ENCODE data around the gene CCDC73. TPM values are rescaled to one million over a fixed set of nuclear protein-coding genes. Genes with fewer than 3 reads are reported as not detected.
A peak's percentile ranks its signal among the peaks of the same experiment; 100 is the strongest.

CCDC73 gene
- total and polyA plus RNA-seq, 11 donors: 0.01 TPM; not detected in 10

DNA sequence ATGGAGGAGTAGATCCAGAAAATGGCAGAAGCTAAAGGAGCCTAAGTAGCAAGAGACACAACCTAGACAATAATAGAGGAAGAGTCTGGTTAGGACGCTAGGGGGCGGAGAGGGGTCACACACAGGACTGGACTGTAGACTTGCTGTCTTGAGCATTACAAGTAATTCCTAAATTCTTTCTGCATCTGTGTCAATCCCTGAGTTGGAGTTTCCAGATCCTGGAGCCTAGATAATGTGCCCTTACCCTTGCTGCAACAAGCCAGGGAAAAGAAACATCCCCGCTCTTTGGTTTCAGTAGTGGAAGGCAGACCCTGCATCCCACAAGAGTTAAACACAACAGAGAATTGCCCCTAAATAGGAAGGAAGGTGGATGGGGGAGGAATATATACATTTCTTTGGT is 14.9 kb upstream of the CCDC73 start:
- H3K4me3 ChIP-seq: no peak overlapping the region
- no peaks in the 10 kb centered on the region for H3K9me3 ChIP-seq
- H3K27ac ChIP-seq: no peak overlapping the region
- ATAC-seq (peak in 3 of 4 donors; percentile 74 to 82 (median 78)), DNase-seq (peak in 4 of 5 donors; percentile 50 to 62 (median 54))
- TF ChIP-seq POLR2A (IDR thresholded peaks at IDR 0.05) (no peak), CTCF (IDR thresholded peaks at IDR 0.05) (peak; percentile 50 to 75 (median 64))
- 22 to 24% (median 23%) methylated on average over 3 of the region's 3 CpGs for WGBS, 4 donors
- no peaks in the 10 kb centered on the region for H3K36me3 ChIP-seq
- H3K4me1 ChIP-seq: no peaks in the 10 kb centered on the region
- intact Hi-C loops (cut with DNase I): loop anchor here in 5 of 10 donors (2.0 to 10.0 kb wide), 3 partner anchors 255 to 258 kb away; no protein-coding TSS in a partner anchor
- H3K27me3 ChIP-seq: peaks cover 0 to 2% (median 0%) of the 10 kb centered on the region in 9 donors

DNA sequence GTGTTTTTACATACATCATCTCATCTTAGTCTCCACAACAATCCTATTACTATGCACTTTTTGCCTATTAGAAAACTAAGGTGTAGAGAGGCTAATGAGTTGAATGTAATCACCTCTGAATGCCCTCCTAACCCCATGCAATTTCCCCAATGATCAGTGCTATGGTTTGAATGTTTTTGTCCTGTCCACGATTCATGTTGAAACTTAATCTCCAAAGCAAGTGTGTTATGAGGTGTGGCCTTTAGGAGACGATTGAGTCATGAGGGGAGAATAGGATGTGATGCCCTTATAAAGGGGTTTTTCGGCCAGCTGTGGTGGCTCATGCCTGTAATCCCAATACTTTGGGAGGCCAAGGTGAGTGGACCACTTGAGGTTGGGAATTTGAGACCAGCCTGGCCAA is 2.0 kb upstream of the CCDC73 start:
- no peak for TF ChIP-seq POLR2A (IDR thresholded peaks at IDR 0.05)
- TF ChIP-seq CTCF (IDR thresholded peaks at IDR 0.05): no peak
- no peaks in the 10 kb centered on the region for H3K36me3 ChIP-seq
- 77 to 86% (median 82%) methylated on average over 3 of the region's 3 CpGs for WGBS, 4 donors

GRCh38 chr11:32792948-32793475 is 1.4 kb downstream of the CCDC73 start:
- H3K4me3 ChIP-seq: peak overlapping the region in 2 of 12 donors; percentile 21 to 29
- intact Hi-C loops (cut with DNase I): loop anchor here (1.0 to 10.0 kb wide), 10 partner anchors 78 to 471 kb away; partner anchors contain the start of gene EIF3M (in 1 of the 10)
- H3K36me3 ChIP-seq: no peaks in the 10 kb centered on the region
- H3K9me3 ChIP-seq: no peaks in the 10 kb centered on the region
- peaks cover 0 to 7% (median 0%) of the 10 kb centered on the region in 12 donors for H3K4me1 ChIP-seq
- H3K27ac ChIP-seq: no peak overlapping the region
- DNase-seq (peak in 3 of 5 donors; percentile 28 to 59 (median 37)), ATAC-seq (peak in 3 of 4 donors; percentile 52 to 72 (median 62))
- peaks cover 0 to 18% (median 0%) of the 10 kb centered on the region in 9 donors for H3K27me3 ChIP-seq
- peak; percentile 55 to 78 (median 66) for TF ChIP-seq CTCF (IDR thresholded peaks at IDR 0.05)
- no peak for TF ChIP-seq POLR2A (IDR thresholded peaks at IDR 0.05)
- 18 to 21% (median 18%) methylated on average over 13 of the region's 13 CpGs for WGBS, 4 donors

More for the DNA sequence above, 2.0 kb upstream of the CCDC73 start:
- no peak for ATAC-seq
- Histone ChIP-seq H3K9me3 (no peaks in the 10 kb centered on the region), H3K27me3 (peaks cover 0 to 11% (median 0%) of the 10 kb centered on the region in 9 donors), H3K4me1 (peaks cover 0 to 7% (median 0%) of the 10 kb centered on the region in 12 donors), H3K27ac (no peak overlapping the region), H3K4me3 (no peak overlapping the region)
- intact Hi-C loops (cut with DNase I): loop anchor here in 3 of 10 donors (10.0 kb wide), 3 partner anchors 82 to 342 kb away; partner anchors contain the start of gene EIF3M (in 1 of the 3)
- DNase-seq: no peak

DNA sequence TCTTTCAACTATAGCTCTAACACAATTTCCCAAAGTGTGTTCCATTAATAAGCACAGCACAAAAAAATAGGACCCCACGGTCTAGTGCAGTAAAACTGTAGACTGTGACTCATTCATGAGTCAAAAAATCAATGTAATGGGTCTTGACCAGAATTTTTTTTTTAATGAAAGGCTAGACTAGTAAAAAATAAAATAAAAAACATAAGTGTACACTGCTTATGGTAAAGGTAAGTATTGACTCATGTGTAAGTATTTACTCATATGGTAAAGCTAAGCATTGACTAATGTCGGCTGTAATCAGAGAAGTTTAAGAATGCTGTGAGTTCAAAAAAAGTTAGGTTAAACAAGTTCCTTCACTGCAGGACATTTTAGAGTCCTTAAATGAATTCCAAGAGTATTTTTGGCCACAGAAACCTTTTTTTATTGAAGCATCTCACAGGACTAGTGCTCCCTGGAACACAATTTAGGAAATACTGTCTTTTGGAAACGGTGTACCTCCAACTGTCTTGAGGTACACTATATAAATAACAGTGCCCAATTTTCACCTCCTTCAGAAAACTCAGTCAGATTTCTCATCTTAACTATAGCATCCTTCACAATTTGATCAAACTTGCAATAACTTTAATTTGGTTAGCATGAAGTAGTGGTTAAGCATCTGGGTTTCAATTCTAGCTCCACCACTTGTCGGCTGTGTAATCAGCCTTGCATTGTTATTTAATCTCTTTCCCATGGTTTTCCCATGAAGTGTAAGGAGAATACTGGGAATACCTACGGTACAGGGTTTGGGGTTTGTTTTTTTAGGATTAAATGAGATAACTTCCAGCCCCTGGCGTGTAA is 2.1 kb downstream of the CCDC73 start:
- DNase-seq (no peak), ATAC-seq (peak in 1 of 4 donors; percentile 10)
- no peaks in the 10 kb centered on the region for H3K36me3 ChIP-seq
- H3K9me3 ChIP-seq: no peaks in the 10 kb centered on the region
- peak overlapping the region in 2 of 12 donors; percentile 21 to 29 for H3K4me3 ChIP-seq
- 33 to 38% (median 37%) methylated on average over 6 of the region's 6 CpGs for WGBS, 4 donors
- peaks cover 0 to 7% (median 0%) of the 10 kb centered on the region in 12 donors for H3K4me1 ChIP-seq
- H3K27me3 ChIP-seq: peaks cover 0 to 25% (median 0%) of the 10 kb centered on the region in 9 donors
- intact Hi-C loops (cut with DNase I): loop anchor here (2.0 to 10.0 kb wide), 9 partner anchors 78 to 470 kb away; partner anchors contain the start of gene EIF3M (in 1 of the 10)
- no peak for TF ChIP-seq POLR2A (IDR thresholded peaks at IDR 0.05)
- TF ChIP-seq CTCF (IDR thresholded peaks at IDR 0.05): no peak
- no peak overlapping the region for H3K27ac ChIP-seq
